GM21526 (cell line): ENCODE measurements around the gene ESD.

Experiments used
- ATAC-seq: cut with Tn5 transposase; IDR thresholded peaks from one replicate; pipeline ENCODE4 v1.9.1; 2021; ENCODE audit warnings: moderate library complexity; ENCODE audit not compliant: unreplicated experiment, low FRiP score

The ESD gene

DNA sequence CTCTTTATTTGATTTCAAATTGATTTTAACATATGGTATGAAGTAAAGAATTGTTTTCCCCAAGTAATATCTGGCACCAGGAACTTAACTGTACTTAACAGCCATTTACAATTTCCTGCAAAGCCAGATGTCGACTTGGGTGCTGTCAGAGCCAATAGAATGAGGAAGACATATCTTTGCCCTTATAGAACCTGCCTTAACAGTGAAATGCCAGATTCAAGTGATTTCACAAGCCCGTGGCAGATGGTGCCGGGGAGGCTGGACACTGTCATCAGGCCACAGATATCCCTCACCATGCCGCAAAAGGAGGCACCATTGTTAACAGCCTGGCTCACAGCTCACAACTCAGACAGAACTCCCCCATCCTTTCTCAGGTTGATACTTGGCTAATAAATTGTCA is 48.7 kb downstream of the ESD start:
- no peak for ATAC-seq

DNA sequence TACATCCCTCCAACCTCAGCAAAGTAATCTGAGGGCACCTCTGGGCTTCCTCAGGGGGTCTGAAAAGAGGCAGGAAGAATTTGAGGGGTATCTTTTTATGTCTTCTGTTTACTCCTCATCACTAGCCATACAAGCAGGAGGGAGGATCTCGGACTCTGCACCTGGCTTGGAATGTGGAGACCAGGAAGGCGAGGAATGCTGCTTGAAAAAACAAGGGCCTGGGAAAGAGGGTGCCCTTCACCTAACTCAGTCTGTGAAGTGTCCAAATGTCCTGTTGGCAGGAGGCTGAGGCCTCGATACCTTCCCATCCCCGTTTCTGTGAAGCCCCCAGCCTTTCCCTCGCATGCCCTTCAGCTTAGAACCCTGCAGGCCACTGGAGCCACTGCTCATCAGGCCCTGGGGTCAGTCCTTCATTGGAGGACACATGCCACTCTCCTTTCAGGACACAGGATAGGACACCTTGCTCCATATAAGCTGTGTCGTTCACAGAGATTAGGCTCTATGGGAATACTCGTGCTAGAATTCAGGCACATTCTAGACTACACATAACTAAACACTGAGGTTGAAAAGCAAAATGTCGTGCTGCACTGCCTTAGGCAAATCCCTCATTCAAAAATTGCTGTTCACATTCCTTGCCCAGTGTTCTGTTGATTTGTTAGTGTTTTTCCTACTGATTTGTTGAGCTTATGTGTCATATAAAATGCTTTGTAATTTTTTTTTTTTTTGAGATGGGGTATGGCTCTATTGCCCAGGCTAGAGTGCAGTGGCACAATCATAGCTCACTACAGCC is 49.7 kb downstream of the ESD start:
- ATAC-seq, result no peak

DNA sequence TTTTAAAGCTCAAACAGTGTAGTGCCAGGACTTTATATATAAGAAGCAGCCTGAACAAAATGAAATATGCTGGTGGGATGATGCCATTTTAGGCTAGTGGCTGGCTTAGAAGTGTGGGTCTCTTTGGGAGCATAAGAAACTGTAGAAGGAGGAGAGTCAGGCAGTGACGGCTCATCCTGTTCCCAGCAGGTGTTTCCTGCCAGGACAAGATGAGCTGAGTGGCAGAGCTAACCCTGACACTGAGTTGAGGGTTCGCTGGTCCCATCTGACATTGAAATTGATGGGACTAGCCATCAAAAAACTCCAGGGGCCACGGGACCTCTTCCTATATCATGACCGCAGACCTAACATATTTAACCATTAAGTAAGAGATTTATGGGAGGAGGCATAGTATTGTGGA is 51.3 kb downstream of the ESD start:
- no peak for ATAC-seq

DNA sequence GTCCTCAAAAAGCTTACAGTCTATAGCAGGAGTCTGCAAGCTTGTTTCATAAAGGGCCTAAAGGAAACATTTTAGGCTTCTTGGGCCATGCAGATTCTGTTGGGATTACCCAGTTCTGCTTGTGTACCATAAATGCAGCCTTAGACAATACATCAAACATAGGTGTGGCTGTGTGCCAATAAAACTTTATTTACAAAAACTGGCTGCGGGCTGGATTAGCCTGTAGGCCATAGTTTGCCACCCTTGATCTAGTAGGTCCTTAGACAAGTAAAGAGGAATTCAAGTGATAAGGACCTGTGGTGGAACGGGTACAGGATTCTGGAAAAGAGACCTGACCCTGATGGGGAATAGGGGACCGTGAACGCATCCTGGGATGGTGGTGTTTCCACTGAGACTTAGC is 51.9 kb downstream of the ESD start:
- ATAC-seq, result no peak

DNA sequence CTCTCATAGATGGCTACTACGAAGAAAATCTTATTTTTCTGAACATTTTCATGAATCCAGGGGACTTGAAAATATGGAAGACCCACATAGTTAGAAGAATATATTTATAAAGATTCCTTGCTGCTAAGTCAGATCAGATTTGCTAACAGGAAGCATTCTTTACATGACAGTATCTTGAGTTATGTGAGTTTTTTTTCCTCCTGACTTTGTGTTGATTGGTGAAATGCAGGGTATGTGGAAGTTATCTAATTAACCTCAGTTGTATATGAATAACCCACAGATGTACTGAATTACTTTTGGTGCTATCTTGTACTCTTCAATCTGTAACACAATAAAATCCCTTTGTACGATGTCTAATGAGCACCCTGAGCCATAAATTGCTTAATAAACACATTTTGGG is 53.8 kb downstream of the ESD start:
- ATAC-seq, result no peak

DNA sequence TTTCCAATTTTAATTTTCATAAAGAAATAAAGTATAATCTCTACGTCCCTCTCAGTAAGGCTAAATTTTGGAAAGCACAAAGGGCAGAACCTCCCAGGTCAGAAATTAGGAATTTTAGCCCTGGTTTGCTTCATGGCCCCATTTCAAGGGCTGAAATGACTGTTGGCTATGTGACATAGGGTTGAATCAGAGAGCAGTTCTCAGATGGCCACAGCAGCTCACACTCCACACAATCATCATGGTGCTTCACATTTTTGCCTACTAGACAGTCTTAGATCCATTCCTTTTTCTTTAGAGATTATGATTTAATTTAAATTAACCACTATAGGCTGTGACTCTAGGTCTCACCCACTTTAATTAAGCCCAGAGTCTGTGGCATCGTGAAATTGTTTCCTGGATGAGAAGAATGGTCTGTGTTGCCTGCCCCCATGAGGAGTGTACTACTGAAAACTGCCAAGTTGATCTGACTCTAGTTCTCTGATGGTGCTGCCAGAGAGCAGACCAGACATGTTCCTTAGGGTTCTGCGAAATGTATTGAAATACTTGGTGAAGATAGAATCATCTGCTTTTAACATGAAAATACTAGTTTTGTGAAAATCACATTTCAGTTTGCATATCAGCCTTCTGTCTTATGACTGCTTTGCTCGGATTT is 57.4 kb downstream of the ESD start:
- no peak for ATAC-seq

DNA sequence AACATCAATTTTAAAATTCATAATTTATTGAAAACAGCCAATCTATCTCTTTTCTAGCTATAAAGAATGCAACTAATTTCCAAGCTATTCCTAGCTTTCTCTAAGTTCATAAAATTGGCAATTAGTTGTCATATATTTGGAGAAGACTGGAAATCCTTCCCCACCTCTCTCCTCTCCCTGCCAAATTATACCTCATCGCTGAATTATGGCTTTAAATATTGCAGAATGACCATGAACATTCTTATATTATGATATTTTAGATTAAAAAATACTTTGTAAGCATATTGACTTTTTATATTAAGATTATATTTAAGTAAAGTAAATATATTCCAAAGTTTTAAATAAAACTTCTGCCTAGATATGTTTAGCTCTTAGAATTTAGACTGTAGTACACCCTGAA is 58.2 kb downstream of the ESD start:
- no peak for ATAC-seq

DNA sequence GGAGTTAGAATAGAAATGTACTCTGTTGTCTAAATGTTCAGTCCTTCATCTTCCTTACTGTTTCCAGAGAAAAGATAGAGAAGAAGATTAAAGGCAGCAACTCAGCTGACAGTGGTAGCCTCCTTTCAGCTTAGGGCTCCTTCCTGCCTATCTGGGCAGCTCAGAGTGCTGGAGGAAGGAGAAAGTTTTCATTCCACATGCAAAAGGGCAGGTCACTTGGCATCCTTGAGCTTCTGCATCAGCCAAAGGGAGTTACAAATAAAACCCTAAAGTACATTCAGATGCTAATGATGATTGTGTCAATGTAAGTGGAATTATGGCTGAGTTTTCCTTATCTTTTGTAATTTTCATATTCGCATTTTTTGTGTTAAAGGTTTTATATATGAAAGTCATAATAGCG is 58.9 kb downstream of the ESD start:
- ATAC-seq, result no peak

DNA sequence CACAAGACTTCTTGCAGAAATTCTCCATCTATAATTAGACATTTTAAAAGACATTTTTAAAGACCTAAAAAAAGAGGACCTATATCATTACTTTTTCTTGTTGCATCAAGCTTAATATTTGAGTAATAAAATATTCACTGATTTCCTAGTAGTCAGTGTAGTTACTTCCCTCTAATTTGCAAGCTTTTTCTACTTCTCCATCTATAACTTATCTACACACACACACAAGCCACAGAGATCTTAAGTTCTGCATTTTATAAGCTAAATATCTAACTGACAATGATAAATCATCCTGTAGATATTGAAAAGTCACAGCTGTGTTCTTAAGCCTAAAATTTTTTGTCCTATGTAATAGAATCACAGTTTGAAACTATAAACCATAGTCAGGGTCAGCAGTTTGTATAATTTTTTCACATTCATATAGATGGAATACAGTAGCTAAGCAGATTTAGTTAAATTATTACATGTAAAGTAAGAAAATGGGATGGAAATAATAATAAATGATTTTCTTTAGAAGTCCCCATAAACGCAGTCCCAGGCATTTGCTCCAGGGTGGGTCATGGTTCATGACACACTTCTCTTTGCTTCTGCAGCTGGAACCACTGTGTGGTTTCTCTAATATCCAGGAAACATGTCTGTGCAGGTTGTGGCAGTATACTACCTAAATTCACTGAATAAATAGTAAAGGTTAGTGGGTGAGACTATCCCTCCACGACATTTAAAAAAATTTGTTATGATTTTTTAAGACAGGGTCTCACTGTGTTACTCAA is 60.2 kb downstream of the ESD start:
- ATAC-seq, result no peak

DNA sequence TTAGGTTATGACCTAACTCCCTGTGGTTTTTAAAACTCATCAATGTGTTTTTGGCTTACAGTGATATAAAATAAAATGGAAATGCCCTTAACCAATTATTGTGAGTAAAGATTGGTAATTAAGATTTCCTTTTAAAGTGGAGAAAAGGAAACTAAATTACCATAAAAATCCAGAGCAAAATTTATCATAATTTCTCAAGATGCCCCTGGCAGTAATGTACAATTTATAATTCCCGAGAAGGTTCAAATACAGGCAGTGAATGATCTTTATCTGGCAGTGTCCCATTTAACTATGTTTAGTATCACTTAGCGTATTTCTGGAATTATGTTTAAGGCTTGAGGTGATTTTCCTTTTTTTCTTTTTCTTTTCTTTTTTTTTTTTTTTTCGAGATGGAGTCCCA is 61.5 kb downstream of the ESD start:
- no peak for ATAC-seq

DNA sequence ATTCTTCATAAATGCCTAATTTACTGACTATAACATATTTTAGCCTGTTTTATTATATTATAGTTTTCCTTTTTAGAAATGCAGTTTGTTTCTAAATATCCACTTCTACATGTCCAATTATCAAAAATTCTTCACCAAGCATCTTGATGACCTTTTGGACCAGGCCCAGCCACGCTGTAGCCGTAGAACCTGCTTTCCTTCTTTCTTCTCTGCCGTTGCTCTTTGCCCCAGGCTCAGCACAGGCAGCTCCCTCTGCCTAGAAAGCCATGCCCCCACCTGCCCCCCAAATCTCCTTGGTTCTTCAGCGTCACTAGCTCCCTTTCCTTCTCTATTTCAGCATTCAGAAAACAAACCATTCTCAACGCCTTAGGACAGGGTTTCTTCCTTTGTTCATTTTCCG is 65.4 kb downstream of the ESD start:
- ATAC-seq, result no peak

DNA sequence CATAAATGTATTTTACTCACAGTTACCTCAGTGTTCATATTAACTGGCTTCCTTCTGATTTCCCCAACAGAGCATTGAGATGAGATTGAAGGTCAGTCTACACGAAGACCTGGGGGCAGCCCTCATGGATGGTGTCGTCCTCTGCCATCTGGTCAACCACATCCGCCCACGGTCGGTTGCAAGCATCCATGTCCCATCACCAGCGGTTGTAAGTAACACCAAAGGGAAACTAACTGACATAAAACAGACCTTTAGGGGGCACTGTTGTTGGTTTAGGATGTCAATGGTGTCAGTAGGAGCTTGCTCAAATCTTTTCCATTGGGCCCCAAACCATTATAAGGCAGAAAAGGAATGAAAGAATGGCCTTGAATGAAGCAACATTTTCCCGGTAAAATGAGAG is 68.2 kb downstream of the ESD start:
- no peak for ATAC-seq

DNA sequence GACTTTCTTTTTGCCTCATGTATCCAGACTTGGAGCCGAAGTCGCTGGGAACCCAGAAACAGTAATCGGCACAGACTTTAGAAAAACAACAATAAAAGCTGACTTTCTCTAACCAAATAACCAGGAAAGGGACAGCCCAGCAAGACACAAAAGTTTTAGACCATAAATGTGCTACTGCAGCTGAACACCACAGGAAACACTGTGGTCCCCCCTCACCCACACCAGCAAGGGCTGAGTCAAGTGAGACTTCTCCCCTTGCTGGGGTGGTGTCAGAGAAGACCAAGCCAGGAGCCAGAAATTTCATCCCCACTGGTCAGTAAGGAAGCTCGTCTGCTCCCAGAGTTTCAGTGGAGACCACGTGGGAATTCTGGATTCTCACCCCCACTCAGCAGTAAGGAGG is 70.6 kb downstream of the ESD start:
- ATAC-seq, result no peak
